Stimulated activated CD8-positive, alpha-beta memory T cell treated with anti-CD3 and anti-CD28 coated beads, Interleukin-2, amount 100 ng/mL, for 48 hours (primary cell): ENCODE data around the gene PLPP7.
"Not testable (repeated sequence)": the region's sequence is repeated elsewhere in the genome, so short reads cannot be mapped to it uniquely, and the experiment has no call there.

ENCODE experiments used
- DNase-seq, 2 donors: peaks; one replicate each; pipeline ENCODE4 v3.0.0-alpha.2; 2020; ENCODE audit warnings: low read depth in 2 of 2

PLPP7 gene

GRCh38 chr9:131289301-131290035, at the start of gene PLPP7:
PLPP7 (plus strand) TSS chr9:131289723; CDS start chr9:131289998, 275 bp downstream.
- DNase-seq = no peak

- DNase-seq = no peak
These were observed 49.2 kb upstream of the PLPP7 start for GRCh38 chr9:131240047-131240921.

GRCh38 chr9:131244331-131244730, 45.2 kb upstream of the PLPP7 start:
- DNase-seq = not testable (repeated sequence)

- DNase-seq = no peak
These were observed 42.9 kb upstream of the PLPP7 start for GRCh38 chr9:131246618-131247017.

GRCh38 chr9:131252120-131252519, 37.4 kb upstream of the PLPP7 start:
- no peak for DNase-seq

GRCh38 chr9:131253891-131254491, 35.5 kb upstream of the PLPP7 start:
- no peak for DNase-seq

GRCh38 chr9:131254626-131255025, 34.9 kb upstream of the PLPP7 start:
- DNase-seq = no peak

- no peak for DNase-seq
These were observed 33.8 kb upstream of the PLPP7 start for GRCh38 chr9:131255676-131256197.

GRCh38 chr9:131257266-131258025, 32.1 kb upstream of the PLPP7 start:
- no peak for DNase-seq

- DNase-seq = no peak
These were observed 31.3 kb upstream of the PLPP7 start for GRCh38 chr9:131258186-131258585.

- DNase-seq = no peak
These were observed 30.7 kb upstream of the PLPP7 start for GRCh38 chr9:131258698-131259431.

GRCh38 chr9:131259432-131259898, 30.1 kb upstream of the PLPP7 start:
- no peak for DNase-seq

GRCh38 chr9:131259916-131260597, 29.5 kb upstream of the PLPP7 start:
- DNase-seq = no peak

GRCh38 chr9:131260751-131261452, 28.6 kb upstream of the PLPP7 start:
- no peak for DNase-seq

GRCh38 chr9:131262327-131263032, 27.0 kb upstream of the PLPP7 start:
- DNase-seq = no peak

- not testable (repeated sequence) for DNase-seq
These were observed 26.5 kb upstream of the PLPP7 start for GRCh38 chr9:131263033-131263343.

GRCh38 chr9:131263701-131264100, 25.8 kb upstream of the PLPP7 start:
- no peak for DNase-seq

- DNase-seq = no peak
These were observed 25.3 kb upstream of the PLPP7 start for GRCh38 chr9:131264231-131264630.
